ENCODE measurements around the gene FMR1NB.

Gene FMR1NB

DNA sequence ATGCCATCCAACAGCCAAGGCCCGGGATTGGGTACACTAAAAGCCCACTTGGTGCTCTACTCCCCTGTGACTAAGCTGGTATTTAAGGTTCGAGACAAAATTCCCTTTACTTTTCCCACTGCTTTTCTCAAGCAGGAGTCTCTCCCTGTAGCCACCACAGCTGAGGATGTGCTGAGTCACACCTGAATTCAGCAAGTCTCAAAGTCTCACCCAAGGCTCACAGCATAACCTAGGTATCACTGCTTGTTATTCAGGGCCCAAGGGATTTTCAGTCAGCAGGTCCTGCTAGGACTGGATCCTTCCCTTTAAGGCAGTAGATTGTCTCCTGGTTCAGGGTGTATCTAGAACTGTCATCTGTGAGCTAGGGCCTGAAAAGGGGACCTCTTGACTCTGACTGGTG lies 39.2 kb downstream of the FMR1NB start:
- CTCF ChIA-PET, result interaction anchor here (0.6 kb wide), 1 partner anchor 10 kb away, joined by 3 read pairs; no protein-coding TSS in a partner anchor
- POLR2A ChIA-PET, result no interaction called here
- H3K36me3 ChIP-seq (ENCODE audit: control insufficient read depth in 2 of 2, insufficient read depth in 1 of 2, low read length in 2 of 2), result no peaks in the 10 kb centered on the region
- no peak overlapping the region for H3K27ac ChIP-seq (ENCODE audit: extremely low read depth, low read depth, low read length)
- H3K9me3 ChIP-seq (ENCODE audit: control insufficient read depth, insufficient read depth, low read depth, low read length), result 0 out of 2 replicates have a peak, but pooled peaks cover 2% of the 10 kb centered on the region
- no peak for TF ChIP-seq GLI4 (tag by site-specific recombination; IDR thresholded peaks at IDR 0.05)
- TF ChIP-seq, protein P1, sequence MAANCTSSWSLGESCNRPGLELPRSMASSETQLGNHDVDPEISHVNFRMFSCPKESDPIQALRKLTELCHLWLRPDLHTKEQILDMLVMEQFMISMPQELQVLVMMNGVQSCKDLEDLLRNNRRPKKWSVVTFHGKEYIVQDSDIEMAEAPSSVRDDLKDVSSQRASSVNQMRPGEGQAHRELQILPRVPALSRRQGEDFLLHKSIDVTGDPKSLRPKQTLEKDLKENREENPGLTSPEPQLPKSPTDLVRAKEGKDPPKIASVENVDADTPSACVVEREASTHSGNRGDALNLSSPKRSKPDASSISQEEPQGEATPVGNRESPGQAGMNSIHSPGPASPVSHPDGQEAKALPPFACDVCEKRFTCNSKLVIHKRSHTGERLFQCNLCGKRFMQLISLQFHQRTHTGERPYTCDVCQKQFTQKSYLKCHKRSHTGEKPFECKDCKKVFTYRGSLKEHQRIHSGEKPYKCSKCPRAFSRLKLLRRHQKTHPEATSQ (tag by site-specific recombination; IDR thresholded peaks at IDR 0.05), result no peak
- TF ChIP-seq KLF9 (tag by site-specific recombination; IDR thresholded peaks at IDR 0.05; ENCODE audit: low read depth), result no peak
- no peak for TF ChIP-seq ZNF302 (tag by site-specific recombination; IDR thresholded peaks at IDR 0.05; ENCODE audit: low read depth)
- no peak for TF ChIP-seq ZNF561 (tag by site-specific recombination; IDR thresholded peaks at IDR 0.05; ENCODE audit: borderline replicate concordance)
- TF ChIP-seq ZNF362 (tag by site-specific recombination; IDR thresholded peaks at IDR 0.05), result no peak
- no peak for TF ChIP-seq ZSCAN16 (tag by site-specific recombination; IDR thresholded peaks at IDR 0.05)
- TF ChIP-seq ZNF571 (tag by site-specific recombination; IDR thresholded peaks at IDR 0.05), result no peak
- TF ChIP-seq KLF7 (tag by site-specific recombination; IDR thresholded peaks at IDR 0.05; ENCODE audit: borderline replicate concordance), result no peak
- no peak for TF ChIP-seq ZNF341 (tag by site-specific recombination; IDR thresholded peaks at IDR 0.05; ENCODE audit: low read depth)
- TF ChIP-seq ZNF501 (tag by site-specific recombination; IDR thresholded peaks at IDR 0.05), result no peak
- no peak for TF ChIP-seq ZNF433 (tag by site-specific recombination; IDR thresholded peaks at IDR 0.05; ENCODE audit: low read depth)
- no peak for TF ChIP-seq ZNF146 (tag by site-specific recombination; IDR thresholded peaks at IDR 0.05)
- TF ChIP-seq ZNF426 (tag by site-specific recombination; IDR thresholded peaks at IDR 0.05), result no peak
- no peak for TF ChIP-seq ZNF140 (tag by site-specific recombination; IDR thresholded peaks at IDR 0.05)
- H3K4me1 ChIP-seq (ENCODE audit: control insufficient read depth, insufficient read depth, low read length), result no peaks in the 10 kb centered on the region
- no peak overlapping the region for H3K4me3 ChIP-seq (ENCODE audit: low read depth, low read length)

DNA sequence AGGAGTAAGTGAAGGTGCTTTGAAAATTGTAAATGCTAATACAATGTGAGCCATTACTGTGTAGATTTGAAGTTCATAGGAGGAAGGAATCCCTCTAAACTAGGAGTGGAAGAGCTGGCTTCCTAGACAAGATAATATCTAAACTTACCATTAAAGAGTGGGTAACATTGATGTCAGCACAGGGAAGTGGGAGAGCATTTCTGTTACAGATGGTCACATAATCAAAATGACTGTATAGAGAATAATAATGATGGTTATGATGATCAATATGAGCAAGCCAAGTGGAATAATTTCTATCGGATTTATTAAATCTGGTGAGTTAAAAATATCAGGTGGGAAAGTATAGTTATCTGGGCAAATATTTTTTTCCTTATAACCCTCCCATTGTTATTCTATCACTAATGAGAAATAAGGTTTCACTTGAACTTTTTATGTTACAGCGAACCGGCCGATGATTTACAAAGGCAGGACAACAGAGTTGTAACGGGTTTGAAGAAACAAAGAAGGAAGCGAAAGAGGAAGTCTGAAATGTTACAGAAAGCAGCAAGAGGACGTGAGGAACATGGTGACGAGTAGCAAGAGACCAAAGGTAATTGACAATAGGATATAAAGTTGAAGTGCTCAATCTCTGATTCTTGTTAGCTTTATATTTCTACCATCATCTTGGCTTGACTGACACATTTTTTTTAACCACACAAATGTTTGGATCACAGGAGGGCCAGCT lies 43.5 kb downstream of the FMR1NB start:
- CTCF ChIA-PET, result interaction anchor here (0.6 kb wide), 1 partner anchor 26 kb away, joined by 3 read pairs; no protein-coding TSS in a partner anchor
- Histone ChIP-seq H3K36me3 (ENCODE audit: control insufficient read depth in 2 of 2, insufficient read depth in 1 of 2, low read length in 2 of 2) (no peaks in the 10 kb centered on the region), H3K4me3 (ENCODE audit: low read depth, low read length) (no peak overlapping the region), H3K4me1 (ENCODE audit: control insufficient read depth, insufficient read depth, low read length) (no peaks in the 10 kb centered on the region), H3K9me3 (ENCODE audit: control insufficient read depth, insufficient read depth, low read depth, low read length) (no peaks in the 10 kb centered on the region; the same call in 1 of the 2 replicates), H3K27ac (ENCODE audit: extremely low read depth, low read depth, low read length) (no peak overlapping the region)
- POLR2A ChIA-PET, result no interaction called here
- TF ChIP-seq, protein P2, sequence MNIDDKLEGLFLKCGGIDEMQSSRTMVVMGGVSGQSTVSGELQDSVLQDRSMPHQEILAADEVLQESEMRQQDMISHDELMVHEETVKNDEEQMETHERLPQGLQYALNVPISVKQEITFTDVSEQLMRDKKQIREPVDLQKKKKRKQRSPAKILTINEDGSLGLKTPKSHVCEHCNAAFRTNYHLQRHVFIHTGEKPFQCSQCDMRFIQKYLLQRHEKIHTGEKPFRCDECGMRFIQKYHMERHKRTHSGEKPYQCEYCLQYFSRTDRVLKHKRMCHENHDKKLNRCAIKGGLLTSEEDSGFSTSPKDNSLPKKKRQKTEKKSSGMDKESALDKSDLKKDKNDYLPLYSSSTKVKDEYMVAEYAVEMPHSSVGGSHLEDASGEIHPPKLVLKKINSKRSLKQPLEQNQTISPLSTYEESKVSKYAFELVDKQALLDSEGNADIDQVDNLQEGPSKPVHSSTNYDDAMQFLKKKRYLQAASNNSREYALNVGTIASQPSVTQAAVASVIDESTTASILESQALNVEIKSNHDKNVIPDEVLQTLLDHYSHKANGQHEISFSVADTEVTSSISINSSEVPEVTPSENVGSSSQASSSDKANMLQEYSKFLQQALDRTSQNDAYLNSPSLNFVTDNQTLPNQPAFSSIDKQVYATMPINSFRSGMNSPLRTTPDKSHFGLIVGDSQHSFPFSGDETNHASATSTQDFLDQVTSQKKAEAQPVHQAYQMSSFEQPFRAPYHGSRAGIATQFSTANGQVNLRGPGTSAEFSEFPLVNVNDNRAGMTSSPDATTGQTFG (tag by site-specific recombination; IDR thresholded peaks at IDR 0.05; ENCODE audit: borderline replicate concordance), result no peak
- TF ChIP-seq KLF17 (tag by site-specific recombination; IDR thresholded peaks at IDR 0.05), result no peak
- TF ChIP-seq, protein P3, sequence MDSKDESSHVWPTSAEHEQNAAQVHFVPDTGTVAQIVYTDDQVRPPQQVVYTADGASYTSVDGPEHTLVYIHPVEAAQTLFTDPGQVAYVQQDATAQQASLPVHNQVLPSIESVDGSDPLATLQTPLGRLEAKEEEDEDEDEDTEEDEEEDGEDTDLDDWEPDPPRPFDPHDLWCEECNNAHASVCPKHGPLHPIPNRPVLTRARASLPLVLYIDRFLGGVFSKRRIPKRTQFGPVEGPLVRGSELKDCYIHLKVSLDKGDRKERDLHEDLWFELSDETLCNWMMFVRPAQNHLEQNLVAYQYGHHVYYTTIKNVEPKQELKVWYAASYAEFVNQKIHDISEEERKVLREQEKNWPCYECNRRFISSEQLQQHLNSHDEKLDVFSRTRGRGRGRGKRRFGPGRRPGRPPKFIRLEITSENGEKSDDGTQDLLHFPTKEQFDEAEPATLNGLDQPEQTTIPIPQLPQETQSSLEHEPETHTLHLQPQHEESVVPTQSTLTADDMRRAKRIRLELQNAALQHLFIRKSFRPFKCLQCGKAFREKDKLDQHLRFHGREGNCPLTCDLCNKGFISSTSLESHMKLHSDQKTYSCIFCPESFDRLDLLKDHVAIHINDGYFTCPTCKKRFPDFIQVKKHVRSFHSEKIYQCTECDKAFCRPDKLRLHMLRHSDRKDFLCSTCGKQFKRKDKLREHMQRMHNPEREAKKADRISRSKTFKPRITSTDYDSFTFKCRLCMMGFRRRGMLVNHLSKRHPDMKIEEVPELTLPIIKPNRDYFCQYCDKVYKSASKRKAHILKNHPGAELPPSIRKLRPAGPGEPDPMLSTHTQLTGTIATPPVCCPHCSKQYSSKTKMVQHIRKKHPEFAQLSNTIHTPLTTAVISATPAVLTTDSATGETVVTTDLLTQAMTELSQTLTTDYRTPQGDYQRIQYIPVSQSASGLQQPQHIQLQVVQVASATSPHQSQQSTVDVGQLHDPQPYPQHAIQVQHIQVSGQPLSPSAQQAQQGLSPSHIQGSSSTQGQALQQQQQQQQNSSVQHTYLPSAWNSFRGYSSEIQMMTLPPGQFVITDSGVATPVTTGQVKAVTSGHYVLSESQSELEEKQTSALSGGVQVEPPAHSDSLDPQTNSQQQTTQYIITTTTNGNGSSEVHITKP (tag by site-specific recombination; IDR thresholded peaks at IDR 0.05), result no peak
- TF ChIP-seq MYNN (tag by site-specific recombination; IDR thresholded peaks at IDR 0.05; ENCODE audit: borderline replicate concordance), result no peak
- TF ChIP-seq ZNF510 (tag by site-specific recombination; IDR thresholded peaks at IDR 0.05; ENCODE audit: insufficient replicate concordance), result no peak
- no peak for TF ChIP-seq ZNF423 (tag by site-specific recombination; IDR thresholded peaks at IDR 0.05)
- TF ChIP-seq ZNF843 (tag by site-specific recombination; IDR thresholded peaks at IDR 0.05), result no peak
- no peak for TF ChIP-seq PBX3 (CRISPR knock-in tag; IDR thresholded peaks at IDR 0.05)
